ENCODE results near the gene RTL9.
"Not testable (repeated sequence)": the region's sequence is repeated elsewhere in the genome, so short reads cannot be mapped to it uniquely, and the experiment has no call there.

The RTL9 gene

GRCh38 chrX:110358548-110358947, at the start of gene RTL9:
Gene RTL9, plus strand, starts transcription at chrX:110358848. Its CDS starts 91,770 bp downstream, at chrX:110450618.
- no peak for DNase-seq (ENCODE audit: low read depth, low spot score)

GRCh38 chrX:110310000-110310790, 48.5 kb upstream of the RTL9 start:
- no peak for DNase-seq (ENCODE audit: low read depth, low spot score)

- no peak for DNase-seq (ENCODE audit: low read depth, low spot score)
These were observed 47.8 kb upstream of the RTL9 start for GRCh38 chrX:110310896-110311295.

GRCh38 chrX:110311437-110312230, 47.0 kb upstream of the RTL9 start:
- DNase-seq (ENCODE audit: low read depth, low spot score) = no peak

GRCh38 chrX:110315551-110315950, 43.1 kb upstream of the RTL9 start:
- DNase-seq (ENCODE audit: low read depth, low spot score) = no peak

- no peak for DNase-seq (ENCODE audit: low read depth, low spot score)
These were observed 42.1 kb upstream of the RTL9 start for GRCh38 chrX:110316351-110317060.

- DNase-seq (ENCODE audit: low read depth, low spot score) = no peak
These were observed 41.4 kb upstream of the RTL9 start for GRCh38 chrX:110317061-110317819.

GRCh38 chrX:110317820-110318663, 40.6 kb upstream of the RTL9 start, which contains the start of gene AMMECR1:
Gene AMMECR1, minus strand, starts transcription at chrX:110318085. Its CDS starts 14 bp downstream, at chrX:110318071.
- peak; percentile 32 for DNase-seq (ENCODE audit: low read depth, low spot score)

- DNase-seq (ENCODE audit: low read depth, low spot score) = no peak
These were observed 40.0 kb upstream of the RTL9 start for GRCh38 chrX:110318664-110318968.

- no peak for DNase-seq (ENCODE audit: low read depth, low spot score)
These were observed 38.2 kb upstream of the RTL9 start for GRCh38 chrX:110320381-110320987.

- DNase-seq (ENCODE audit: low read depth, low spot score) = no peak
These were observed 37.6 kb upstream of the RTL9 start for GRCh38 chrX:110321081-110321480.

GRCh38 chrX:110321670-110322069, 37.0 kb upstream of the RTL9 start:
- no peak for DNase-seq (ENCODE audit: low read depth, low spot score)

- DNase-seq (ENCODE audit: low read depth, low spot score) = no peak
These were observed 36.0 kb upstream of the RTL9 start for GRCh38 chrX:110322603-110323002.

GRCh38 chrX:110326712-110327111, 31.9 kb upstream of the RTL9 start:
- DNase-seq (ENCODE audit: low read depth, low spot score) = no peak

GRCh38 chrX:110327336-110327735, 31.3 kb upstream of the RTL9 start:
- DNase-seq (ENCODE audit: low read depth, low spot score) = no peak

- DNase-seq (ENCODE audit: low read depth, low spot score) = not testable (repeated sequence)
These were observed 30.0 kb upstream of the RTL9 start for GRCh38 chrX:110328613-110329012.

- no peak for DNase-seq (ENCODE audit: low read depth, low spot score)
These were observed 27.1 kb upstream of the RTL9 start for GRCh38 chrX:110331444-110332030.

GRCh38 chrX:110333458-110333857, 25.2 kb upstream of the RTL9 start:
- DNase-seq (ENCODE audit: low read depth, low spot score) = not testable (repeated sequence)

GRCh38 chrX:110338935-110339334, 19.7 kb upstream of the RTL9 start:
- DNase-seq (ENCODE audit: low read depth, low spot score) = no peak
